ENCODE measurements around the gene SLC9A9. TPM values are rescaled to one million over a fixed set of nuclear protein-coding genes. Genes with fewer than 3 reads are reported as not detected.

The SLC9A9 gene
- total RNA-seq, 1 experiment from 2014 or later = 1.5 TPM

GRCh38 chr3:143252931-143253330 lies 595.3 kb downstream of the SLC9A9 start:
- no peak for TF ChIP-seq CTCF (IDR thresholded peaks at IDR 0.05; ENCODE audit: unreplicated experiment)
- intact Hi-C loops (cut with micrococcal nuclease; ENCODE audit: unreplicated experiment) = no loop called here
- BruUV-seq (replicated peaks) = no TSS peak
- no peak for DNase-seq
- peaks cover 13% of the 10 kb centered on the region for H3K27me3 Mint-ChIP-seq (ENCODE audit: unreplicated experiment)
- no peak overlapping the region for H3K27ac Mint-ChIP-seq (ENCODE audit: unreplicated experiment)
- CTCF ChIA-PET = interaction anchor here (0.7 kb wide), 1 partner anchor 421 kb away, joined by 3 read pairs; no protein-coding TSS in a partner anchor
- H3K9me3 Mint-ChIP-seq (ENCODE audit: low read depth, unreplicated experiment) = no peaks in the 10 kb centered on the region
- no peaks in the 10 kb centered on the region for H3K36me3 Mint-ChIP-seq (ENCODE audit: insufficient read depth, unreplicated experiment)
- H3K4me1 Mint-ChIP-seq (ENCODE audit: low read depth, unreplicated experiment) = no peaks in the 10 kb centered on the region
- H3K4me3 Mint-ChIP-seq (ENCODE audit: low read depth, unreplicated experiment) = no peak overlapping the region

- Mint-ChIP-seq H3K4me1 (ENCODE audit: low read depth, unreplicated experiment) (no peaks in the 10 kb centered on the region), H3K4me3 (ENCODE audit: low read depth, unreplicated experiment) (no peak overlapping the region), H3K36me3 (ENCODE audit: insufficient read depth, unreplicated experiment) (no peaks in the 10 kb centered on the region), H3K9me3 (ENCODE audit: low read depth, unreplicated experiment) (no peaks in the 10 kb centered on the region), H3K27ac (ENCODE audit: unreplicated experiment) (no peak overlapping the region), H3K27me3 (ENCODE audit: unreplicated experiment) (peaks cover 27% of the 10 kb centered on the region)
- CTCF ChIA-PET = interaction anchor here (0.6 kb wide), 1 partner anchor 143 kb away, joined by 5 read pairs; no protein-coding TSS in a partner anchor
- no peak for TF ChIP-seq CTCF (IDR thresholded peaks at IDR 0.05; ENCODE audit: unreplicated experiment)
- intact Hi-C loops (cut with micrococcal nuclease; ENCODE audit: unreplicated experiment) = no loop called here
- BruUV-seq (replicated peaks) = no TSS peak
- DNase-seq = no peak
Measured at GRCh38 chr3:143249014-143249413, 599.3 kb downstream of the SLC9A9 start.

GRCh38 chr3:143247073-143247472 lies 601.2 kb downstream of the SLC9A9 start:
- Mint-ChIP-seq H3K36me3 (ENCODE audit: insufficient read depth, unreplicated experiment) (no peaks in the 10 kb centered on the region), H3K9me3 (ENCODE audit: low read depth, unreplicated experiment) (no peaks in the 10 kb centered on the region), H3K27me3 (ENCODE audit: unreplicated experiment) (peaks cover 27% of the 10 kb centered on the region), H3K4me1 (ENCODE audit: low read depth, unreplicated experiment) (no peaks in the 10 kb centered on the region), H3K27ac (ENCODE audit: unreplicated experiment) (no peak overlapping the region), H3K4me3 (ENCODE audit: low read depth, unreplicated experiment) (no peak overlapping the region)
- CTCF ChIA-PET = no interaction called here
- intact Hi-C loops (cut with micrococcal nuclease; ENCODE audit: unreplicated experiment) = loop anchor here (1.0 kb wide), 1 partner anchor 17 kb away; no protein-coding TSS in a partner anchor
- no peak for TF ChIP-seq CTCF (IDR thresholded peaks at IDR 0.05; ENCODE audit: unreplicated experiment)
- no peak for DNase-seq
- no TSS peak for BruUV-seq (replicated peaks)

DNA sequence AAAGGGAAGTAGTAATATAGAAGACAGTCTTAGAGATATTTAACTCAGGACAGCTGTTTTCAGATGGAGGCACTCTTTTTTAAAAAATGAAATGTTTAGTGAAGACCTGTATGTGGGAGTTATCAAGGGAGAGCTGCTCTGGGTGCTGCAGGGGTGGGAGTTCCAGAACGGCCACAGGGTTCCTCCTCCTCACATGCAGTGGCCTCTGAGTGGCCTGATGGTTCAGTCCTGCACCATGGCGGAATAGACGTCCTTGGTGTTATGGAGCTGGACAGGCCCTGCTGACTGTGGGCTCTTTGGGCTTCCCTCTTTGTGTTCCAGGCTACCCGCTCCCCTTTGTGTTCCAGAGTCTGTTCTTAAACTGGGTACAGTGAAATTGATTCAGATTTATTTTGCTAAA lies 602.6 kb downstream of the SLC9A9 start:
- Mint-ChIP-seq H3K4me1 (ENCODE audit: low read depth, unreplicated experiment) (no peaks in the 10 kb centered on the region), H3K27ac (ENCODE audit: unreplicated experiment) (no peak overlapping the region), H3K27me3 (ENCODE audit: unreplicated experiment) (peaks cover 27% of the 10 kb centered on the region), H3K36me3 (ENCODE audit: insufficient read depth, unreplicated experiment) (no peaks in the 10 kb centered on the region), H3K4me3 (ENCODE audit: low read depth, unreplicated experiment) (no peak overlapping the region), H3K9me3 (ENCODE audit: low read depth, unreplicated experiment) (no peaks in the 10 kb centered on the region)
- intact Hi-C loops (cut with micrococcal nuclease; ENCODE audit: unreplicated experiment) = no loop called here
- TF ChIP-seq CTCF (IDR thresholded peaks at IDR 0.05; ENCODE audit: unreplicated experiment) = no peak
- CTCF ChIA-PET = no interaction called here
- DNase-seq = no peak
- BruUV-seq (replicated peaks) = no TSS peak

All from Calu3 (cell line).